Renal pelvis (tissue), 12 donors: ENCODE measurements around the gene LRRC9. TPM values are rescaled to one million over a fixed set of nuclear protein-coding genes. Genes with fewer than 3 reads are reported as not detected.
"Not testable (repeated sequence)": the region's sequence is repeated elsewhere in the genome, so short reads cannot be mapped to it uniquely, and the experiment has no call there.

Experiments
- DNase-seq: peaks from one replicate; pipeline ENCODE4 v3.0.0-alpha.2; 2013
- long read RNA-seq, 16 experiments: transcript quantifications; one replicate each; lab custom pipeline, GENCODE V29; 2026
- polyA plus RNA-seq, 3 donors: library from polyadenylated mRNA; unstranded; fragments of 120-200 nt; gene quantifications; one replicate each; pipeline ENCODE4 v1.2.1, GENCODE V29; 2013; ENCODE audit not compliant: insufficient read length in 3 of 3

The LRRC9 gene
- polyA plus RNA-seq: 1 to 10 TPM; 1.5 to 2.3 (median 2.1) TPM
- long read RNA-seq, donor 1: 0 reads
- long read RNA-seq, donor 2: 0 reads
- long read RNA-seq, donor 3: 0 reads
- long read RNA-seq, donor 4, partial matches to known transcripts: 0 of 1 reads
- long read RNA-seq, donor 4, other reads (novel, unspliced or antisense): 0 of 1 reads
- long read RNA-seq, donor 5: 0 reads
- long read RNA-seq, donor 6: 0 reads
- long read RNA-seq, donor 7: 0 reads
- long read RNA-seq, donor 8: 0 reads
- long read RNA-seq, donor 9: 0 reads
- long read RNA-seq, donor 10: 0 reads
- long read RNA-seq, donor 11: 0 reads
- long read RNA-seq, donor 12: 0 reads
- long read RNA-seq, donor 13: 0 reads
- long read RNA-seq, donor 14: 0 reads
- long read RNA-seq, donor 15: 0 reads
- long read RNA-seq, donor 16: 0 reads

DNA sequence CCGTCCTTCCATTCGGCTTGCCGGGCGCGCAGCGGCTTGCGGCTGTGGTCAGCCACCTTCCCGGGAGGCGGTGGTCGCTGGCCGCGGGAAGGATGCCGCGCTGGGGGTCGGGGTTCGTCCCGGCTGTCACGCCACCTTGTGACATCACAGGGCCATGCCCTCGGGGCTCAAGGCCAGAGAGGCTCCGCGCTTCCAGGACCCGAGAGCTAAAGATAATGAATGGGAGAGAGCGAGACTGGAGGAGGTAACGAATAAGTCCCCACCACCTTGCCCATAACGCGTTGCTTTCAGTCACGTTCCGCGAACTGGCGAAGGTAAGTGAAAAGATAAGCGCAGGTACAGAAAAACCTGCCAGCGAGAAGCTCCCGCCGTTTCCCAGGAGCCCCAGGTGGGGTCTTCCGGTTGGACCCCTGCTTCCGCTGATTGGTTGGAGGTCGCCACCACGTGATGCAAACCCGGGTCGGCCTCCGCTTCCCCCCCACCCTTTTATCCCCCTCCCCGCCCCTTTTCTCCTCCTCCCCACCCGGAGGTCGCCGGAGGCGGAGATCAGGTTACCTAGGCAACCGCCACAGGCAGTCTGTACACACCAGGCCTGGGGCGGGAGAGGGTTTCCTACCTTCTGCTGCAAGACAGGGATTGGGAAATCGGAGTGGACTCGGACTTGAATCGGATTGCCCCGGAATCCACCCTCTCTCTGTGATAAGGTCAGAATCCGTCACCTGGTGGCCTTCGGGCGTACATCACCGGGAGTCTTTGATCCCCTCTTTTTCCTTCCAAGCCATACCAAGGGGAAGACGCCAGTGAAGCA lies at the start of gene LRRC9:
TSS of gene LRRC9 (plus strand) at position 575 of the 808 bp plus-strand sequence.
- peak; percentile 84 for DNase-seq

DNA sequence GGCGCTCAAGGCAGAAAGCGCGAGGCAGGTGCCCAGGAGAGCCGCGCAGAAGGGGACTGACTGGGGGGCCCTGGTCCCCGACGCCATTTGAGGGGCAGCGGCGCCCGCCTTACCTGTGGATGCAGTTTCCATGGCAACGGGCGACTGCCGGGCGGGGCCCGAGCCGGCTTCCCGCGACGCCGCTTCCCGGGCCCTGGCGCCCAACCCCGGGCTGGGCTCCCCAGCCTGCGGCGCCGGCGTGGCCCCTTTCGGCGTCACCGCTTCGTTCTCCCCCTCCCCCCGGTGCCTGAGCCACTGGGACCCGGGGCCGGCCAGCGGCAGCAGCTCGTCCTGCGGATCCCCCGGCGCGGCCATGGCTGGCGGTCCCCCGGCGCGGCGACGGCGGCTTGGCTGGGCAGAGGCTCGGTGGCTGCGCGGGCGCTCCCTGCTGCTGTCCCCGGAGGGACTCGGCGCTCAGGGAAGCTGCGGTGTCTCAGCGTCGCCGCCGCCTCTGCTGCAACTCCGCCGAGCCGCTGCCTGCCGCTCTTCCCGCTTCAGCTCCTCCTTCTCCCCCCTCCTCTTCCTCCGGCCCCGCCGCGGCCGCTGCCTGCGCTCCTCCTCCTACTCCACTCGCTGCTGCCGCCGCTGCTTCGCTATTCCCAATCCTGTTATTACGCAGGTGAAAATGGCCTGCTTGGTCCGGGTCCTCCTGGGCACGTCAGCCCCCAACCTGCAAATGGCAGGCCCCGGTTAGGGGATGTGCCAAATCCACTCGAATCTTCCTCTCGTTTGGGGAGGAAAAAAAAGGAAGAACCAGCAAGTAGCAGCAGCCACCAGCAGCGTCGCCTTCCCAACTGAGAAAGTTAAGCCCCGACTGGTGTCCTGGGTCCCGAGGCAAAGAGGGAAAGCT lies 49.4 kb upstream of the LRRC9 start, which contains the start of gene RTN1:
TSS of gene RTN1 (minus strand) at position 500 of the 889 bp plus-strand sequence. CDS start at position 354, 146 bp downstream.
- peak; percentile 57 for DNase-seq

DNA sequence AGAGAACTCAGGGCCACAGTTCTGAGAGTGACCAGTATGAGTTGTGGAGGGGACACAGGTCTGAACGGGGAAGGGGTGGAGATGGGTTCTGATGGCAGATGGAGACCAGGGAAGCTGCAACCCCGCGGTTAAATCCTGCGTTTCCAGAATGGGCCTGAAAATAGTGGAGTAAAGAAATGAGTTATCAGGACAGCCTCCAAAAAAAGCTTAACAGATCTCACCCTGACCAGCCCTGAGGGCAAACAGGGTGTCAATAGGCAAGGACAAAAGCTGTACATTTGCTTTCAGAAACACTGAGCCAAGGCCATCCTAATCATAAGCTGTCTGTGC lies 48.8 kb upstream of the LRRC9 start:
- DNase-seq: no peak

DNA sequence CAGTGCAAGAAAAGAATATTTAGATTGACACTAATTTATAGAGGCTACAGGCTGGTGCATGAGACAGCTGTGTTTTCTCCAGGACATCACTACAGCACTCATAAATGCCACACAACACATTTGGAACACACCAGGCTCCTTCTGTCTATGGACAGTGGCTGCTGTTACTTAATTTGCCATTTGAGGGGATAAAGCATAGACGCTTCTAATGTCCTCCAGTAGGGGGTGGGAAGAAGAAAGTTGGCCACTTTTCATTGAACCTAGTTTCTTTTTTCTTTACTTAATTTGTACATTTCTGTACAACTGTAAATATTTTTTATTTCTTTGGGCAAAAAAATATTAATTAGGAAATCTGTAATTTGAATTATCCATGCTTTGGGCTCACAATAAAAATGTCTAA lies 37.0 kb upstream of the LRRC9 start:
- no peak for DNase-seq

DNA sequence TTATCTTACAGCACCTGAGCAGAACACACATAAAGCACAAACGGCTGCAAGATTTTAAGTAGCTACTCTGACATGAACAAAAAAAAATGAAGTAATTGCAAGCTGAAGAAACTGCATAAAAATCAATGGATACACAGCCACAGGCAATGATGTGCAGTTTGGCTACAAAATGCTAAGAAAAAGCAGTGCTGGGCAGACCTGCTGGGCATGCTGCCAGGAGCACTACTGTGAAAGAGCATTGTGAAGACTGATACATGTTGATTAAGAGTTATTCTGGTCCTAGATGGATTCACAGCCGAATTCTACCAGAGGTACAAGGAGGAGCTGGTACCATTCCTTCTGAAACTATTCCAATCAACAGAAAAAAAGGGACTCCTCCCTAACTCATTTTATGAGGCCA lies 29.3 kb upstream of the LRRC9 start:
- DNase-seq: no peak

DNA sequence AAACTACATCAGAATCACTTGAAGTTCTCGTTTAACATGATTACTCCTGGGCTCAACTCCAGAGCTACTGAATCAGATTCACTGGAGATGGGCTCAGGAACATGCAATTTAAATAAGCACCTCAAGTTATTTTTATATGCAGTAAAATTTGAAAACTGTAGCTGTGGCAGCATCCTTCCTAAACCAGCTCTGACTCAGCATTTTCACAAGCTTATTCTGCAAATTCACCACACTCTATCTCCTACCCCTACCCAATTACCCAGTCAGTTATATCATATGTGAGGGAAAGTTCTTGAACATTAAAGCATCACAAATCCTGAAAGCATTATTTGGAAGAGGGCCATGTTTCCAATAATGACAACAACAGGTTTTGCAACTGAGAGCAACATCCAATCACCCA lies 24.2 kb upstream of the LRRC9 start:
- no peak for DNase-seq

DNA sequence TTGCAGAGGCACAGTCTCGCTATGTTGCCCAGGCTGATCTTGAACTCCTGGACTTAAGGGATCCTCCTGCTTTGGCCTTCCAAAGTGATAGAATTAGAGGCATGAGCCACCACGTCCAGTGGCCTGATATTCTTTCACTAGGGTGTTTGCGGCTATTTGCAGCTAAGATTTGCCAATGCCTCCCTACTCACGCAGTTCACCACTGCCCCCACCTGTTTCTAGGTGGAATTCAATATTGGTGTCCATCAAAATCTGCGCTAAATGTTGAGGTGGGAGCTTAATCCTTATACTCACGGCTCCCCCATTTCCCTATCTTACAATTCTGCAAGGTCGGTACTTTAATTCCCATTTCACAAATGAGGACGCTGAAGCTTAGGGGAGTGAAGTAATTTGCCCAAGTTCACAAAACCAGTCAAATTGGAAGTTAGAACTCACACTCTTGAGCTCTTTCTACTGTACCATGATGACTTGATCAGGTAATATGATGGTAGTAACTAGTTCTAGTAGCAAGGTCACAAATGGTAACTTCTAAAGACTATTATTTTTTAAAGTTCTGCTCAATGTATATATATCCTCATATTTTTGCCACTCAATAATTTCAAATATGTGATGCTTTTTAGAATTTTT lies 22.1 kb upstream of the LRRC9 start:
- DNase-seq: peak; percentile 40

DNA sequence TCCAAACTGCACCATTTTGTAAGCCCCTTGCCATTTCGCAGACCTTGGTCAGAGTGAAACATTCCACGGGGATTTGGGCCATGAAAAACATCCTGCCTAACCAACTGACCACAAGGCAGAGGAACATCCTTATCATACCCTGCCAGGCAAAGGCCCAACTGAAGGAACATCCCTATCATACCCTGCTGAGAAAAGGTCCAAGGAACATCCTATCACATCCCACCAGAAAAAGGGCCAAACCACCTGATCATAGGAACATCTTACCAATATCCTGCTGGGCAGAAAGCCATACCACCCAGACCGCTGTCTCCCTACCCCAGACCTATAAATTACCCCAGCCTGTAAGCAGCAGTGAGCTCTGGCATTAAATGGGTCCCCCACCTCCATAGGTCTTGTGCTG lies 19.4 kb upstream of the LRRC9 start:
- DNase-seq: no peak

DNA sequence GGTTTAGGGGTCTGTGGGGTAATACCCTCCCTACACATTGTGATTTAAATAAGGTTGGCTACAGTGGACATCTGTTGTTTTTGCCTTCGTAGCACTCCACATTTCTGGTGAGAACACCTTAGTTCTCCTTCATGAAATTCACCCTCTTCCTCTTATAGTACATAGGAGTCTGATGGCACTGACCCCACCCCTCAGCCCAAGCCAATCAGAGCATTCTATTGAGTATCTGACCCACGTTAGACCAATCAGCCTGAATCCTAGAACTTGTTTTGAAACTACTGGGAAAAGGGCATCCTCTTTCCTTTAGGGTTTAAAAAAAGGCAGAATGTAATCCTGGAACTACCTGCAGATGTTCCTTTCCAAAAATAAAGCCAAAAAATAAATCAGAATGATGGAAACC lies 15.8 kb upstream of the LRRC9 start:
- no peak for DNase-seq

DNA sequence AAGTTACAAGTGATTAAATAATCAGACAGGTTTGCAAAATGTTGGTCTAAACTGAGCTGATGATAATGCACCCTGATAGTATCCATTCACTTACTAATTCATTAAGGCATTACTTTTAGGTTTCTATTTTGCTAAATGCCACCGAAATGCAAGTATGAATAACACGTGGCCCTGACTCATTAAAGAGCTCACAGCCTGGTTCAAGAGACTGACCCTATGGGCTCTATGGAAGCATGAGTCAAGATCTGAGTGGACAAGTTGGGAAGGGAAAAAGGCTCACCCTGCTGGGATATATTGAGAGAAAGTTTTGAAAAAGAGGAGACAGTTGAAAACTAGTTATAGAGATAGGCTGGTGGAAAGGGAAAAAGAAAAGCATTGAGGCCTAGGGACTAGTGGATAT lies 14.8 kb upstream of the LRRC9 start:
- DNase-seq: no peak

DNA sequence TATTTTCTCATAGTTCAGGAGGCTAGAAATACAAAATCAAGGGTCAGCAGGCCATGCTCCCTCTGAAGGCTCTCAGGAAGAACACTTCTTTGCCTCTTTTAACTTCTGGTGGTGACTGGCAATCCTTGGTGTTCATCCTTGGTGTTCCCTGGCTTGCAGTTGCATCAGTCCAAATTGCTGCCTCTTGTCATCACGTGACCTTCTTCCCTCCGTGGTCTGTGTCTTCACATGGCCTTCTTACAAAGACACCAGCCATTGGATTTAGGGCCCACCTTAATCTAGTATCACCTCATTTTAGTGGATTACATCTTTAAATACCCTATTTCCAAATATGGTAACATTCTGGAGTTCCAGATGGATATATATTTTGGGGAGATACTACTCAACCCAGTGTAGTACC lies 7.5 kb upstream of the LRRC9 start:
- DNase-seq: no peak

DNA sequence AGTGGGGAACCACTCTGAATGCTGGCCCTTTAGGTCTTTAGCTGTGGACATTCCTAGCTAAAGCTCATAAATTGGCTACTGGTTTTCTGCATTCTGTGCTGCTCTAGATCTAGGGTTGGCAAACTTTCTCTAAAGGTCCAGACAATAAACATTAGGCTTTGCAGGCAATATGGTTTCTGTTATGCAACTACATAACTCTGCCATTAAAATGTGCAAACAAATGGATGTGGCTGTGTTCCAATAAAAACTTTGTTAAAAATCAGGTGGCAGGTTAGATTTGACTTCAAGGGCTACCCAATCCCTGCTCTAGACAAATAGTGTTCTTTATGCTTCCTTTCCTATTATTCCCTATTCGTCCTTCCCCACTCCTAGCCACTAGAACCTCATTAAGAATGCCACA lies 6.8 kb upstream of the LRRC9 start:
- no peak for DNase-seq

DNA sequence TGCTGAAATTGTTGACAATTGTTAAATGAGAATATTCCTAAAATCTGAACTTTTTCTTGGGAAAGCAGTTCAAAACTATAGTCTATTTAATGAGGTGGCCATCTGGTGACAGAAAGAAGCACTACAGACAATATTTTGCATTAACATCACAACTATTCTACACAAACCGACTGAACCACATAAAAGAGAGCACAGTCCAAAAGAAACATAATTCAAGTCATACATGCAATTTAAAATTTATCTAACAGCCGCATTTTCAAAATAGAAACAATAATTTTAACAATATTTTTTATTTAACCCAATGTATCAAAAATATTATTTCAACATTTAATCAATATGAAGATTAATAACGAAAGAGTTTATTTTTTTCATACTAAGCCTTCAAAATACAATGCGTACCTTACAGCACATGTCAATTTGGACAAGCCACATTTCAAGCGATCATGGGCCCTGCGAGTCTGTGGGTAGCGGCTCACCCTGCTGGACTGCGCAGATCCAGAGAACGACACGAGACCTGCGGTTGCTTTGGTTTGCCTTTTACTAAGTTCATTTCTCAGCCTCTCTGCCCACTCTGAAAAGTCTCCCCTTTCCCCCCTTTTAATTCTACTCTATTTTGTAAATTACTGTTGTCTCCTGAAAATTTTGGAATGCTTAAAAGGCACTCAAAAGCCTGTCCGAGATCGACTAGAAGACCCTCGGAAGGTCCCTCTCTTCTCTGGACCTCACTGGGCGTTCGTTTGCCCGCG lies 947 bp upstream of the LRRC9 start:
- peak; percentile 35 for DNase-seq

DNA sequence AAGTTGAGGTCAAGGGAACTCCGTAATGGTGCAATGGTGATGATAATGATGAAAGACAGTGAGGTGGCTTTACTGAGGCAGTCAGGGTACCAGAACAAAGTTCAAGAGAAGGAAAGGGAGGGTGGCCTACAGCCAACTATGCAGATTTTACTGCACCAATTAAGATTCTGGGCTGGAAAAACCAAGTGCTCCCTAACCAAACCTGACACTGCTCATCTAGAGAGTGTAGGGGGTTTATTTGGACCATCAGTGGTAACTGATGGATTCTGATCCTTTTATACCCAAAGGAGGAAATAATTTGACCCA lies 387 bp downstream of the LRRC9 start:
- DNase-seq: no peak

DNA sequence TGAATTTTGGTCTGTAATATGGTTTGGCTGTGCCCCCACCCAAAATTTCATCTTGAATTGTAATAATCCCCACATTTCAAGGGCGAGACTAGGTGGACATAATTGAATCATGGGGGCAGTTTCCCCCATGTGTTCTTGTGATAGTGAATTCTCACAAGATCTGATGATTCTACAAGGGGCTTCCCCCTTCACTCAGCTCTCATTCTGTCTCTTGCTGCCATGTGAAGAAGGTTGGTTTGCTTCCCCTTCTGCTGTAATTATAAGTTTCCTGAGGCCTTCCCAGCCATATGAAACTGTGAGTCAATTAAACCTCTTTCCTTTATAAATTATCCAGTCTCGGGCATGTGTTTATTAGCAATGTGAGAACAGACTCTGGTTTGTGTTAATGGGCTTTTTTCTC lies 5.9 kb downstream of the LRRC9 start:
- no peak for DNase-seq

DNA sequence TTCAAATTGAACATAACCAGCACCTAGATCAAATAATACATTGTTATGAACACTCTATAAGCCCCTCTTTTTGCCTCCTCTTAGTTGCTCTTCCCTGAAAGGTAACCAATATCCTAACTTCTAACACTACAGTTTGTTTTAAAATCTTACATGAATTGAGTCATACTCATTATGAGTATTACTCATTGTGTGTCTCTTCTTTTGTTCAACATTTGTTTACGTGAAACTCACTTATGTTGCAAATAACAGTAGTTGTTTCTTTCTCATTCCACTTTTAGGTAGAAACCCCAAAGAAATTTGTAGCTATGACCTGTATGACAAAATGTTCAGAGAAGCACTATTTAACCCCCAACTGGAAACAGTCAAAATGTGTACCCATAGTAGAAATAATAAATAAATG lies 6.6 kb downstream of the LRRC9 start:
- DNase-seq: no peak

DNA sequence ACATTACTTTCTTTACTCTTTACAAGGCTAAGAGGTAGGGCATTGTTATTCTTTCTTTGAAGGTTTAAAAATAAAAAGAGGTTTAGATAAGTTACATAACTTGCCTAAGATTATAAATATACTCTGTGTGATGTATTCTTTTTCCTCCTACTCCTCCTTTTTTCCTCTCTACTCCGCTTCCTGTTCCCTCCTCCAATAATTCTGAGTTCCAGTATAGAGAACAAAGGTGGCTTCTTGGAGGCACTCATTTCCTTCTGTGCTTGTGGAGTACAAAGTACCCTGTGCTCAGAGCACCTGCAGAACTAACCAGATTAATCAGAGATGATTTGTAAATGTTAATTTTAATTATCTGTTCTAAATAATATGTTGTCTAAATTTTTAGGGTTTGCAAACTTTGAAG lies 11.3 kb downstream of the LRRC9 start:
- DNase-seq: no peak

DNA sequence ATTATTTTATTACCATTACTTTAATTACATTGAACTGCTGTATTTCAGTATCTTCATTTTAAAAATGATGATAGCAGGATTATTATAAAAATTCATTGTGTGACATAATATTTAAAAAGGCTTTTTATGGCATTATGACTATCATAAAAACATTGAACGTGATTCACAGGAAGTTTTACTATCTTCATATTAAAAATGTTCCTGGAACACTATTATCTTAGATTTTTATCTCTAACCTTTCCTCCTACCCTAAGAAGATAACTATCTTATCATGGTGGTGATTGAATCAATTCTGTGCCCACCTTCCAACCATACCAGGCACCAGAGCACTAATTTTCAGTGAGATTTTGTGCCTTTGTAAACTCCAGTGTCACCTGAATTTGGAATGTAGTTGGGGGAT lies 16.2 kb downstream of the LRRC9 start:
- no peak for DNase-seq

DNA sequence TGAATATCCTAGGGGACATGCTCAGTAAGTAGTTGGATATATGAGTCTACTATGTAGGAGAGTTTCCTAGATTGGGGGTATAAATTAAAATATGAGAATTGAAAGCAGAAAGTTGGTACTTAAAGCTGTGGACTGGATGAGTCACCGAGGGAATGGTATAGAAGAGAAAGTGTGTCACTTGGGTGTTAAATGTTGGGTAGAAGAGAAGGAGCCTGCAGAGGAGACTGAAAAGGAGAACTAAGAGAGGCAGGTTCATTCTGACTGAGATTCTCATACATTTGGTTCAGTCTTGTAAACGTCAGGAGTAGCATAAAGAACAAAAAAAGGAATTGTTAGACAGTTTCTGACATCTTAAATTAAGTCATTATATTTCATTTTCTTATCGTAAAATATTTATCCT lies 19.9 kb downstream of the LRRC9 start:
- no peak for DNase-seq

DNA sequence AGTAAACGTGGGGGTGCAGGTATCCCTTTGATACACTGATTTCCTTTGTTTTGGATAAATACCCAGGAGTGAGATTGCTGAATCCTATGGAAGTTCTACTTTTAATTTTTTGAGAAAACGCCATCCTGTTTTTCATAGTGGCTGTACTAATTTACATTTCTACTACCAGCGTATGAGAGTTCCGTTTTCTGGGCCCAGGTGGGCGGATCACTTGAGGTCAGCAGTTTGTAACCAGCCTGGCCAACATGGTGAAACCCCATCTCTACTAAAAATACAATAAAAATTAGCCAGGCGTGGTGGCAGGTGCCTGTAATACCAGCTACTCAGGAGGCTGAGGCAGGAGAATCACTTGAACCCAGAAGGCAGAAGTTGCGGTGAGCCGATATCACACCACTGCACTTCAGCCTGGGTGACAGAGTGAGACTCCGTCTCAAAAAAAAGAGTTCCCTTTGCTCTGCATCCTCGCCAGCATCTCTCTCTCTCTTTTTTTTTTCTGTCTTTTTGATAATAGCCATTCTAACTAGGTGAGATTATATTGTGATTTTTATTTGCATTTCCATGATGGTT lies 22.4 kb downstream of the LRRC9 start:
- not testable (repeated sequence) for DNase-seq

DNA sequence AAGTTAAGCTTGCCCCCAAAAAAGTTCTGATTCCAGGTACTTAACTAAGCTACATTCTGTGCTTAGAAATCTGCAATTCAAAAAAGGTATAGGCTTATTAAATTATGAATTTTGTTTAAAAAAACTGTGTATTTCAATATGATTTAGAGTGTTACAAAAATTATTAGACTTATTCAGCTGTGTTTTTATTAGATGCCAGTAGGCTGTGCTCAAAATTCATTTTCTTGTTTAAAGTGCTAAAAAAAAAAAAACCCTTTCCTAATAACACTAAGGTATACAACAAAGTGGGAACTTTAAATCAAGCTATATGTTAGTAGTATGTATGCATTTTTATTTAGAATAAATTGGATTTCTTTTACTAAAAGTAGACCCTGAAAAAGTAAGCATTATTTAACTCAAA lies 25.0 kb downstream of the LRRC9 start:
- DNase-seq: no peak
